Measurements from ENCODE around the gene VWA3B. TPM values are rescaled to one million over a fixed set of nuclear protein-coding genes. Genes with fewer than 3 reads are reported as not detected.
A peak's percentile ranks its signal among the peaks of the same experiment; 100 is the strongest.
"Not testable (repeated sequence)": the region's sequence is repeated elsewhere in the genome, so short reads cannot be mapped to it uniquely, and the experiment has no call there.

VWA3B gene
- total RNA-seq, 2 experiments from 2014 or later: not detected

DNA sequence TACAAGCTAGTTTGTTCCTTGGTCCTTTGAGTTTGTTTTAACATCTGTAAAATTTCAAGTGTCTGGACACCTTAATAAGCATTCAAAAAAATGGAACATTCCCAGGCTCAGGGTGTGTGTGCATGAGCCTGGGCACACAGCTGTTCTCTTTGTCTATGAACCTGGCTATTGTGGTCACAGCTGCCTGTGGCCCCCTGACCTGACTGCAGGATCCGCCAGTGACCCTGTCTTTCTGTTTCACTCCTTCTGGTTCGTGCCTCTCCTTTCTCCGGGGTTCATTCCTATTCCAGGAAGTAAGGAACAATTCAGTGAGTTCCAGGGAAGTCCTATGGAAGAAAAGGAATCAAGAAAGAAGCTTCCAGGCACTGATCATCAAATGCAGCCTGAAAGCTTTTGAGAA lies 35.6 kb downstream of the VWA3B start:
- CTCF ChIA-PET: no interaction called here
- intact Hi-C loops (cut with micrococcal nuclease): no loop called here
- no peak for DNase-seq
- Mint-ChIP-seq H3K4me1 (ENCODE audit: low read depth) (peaks cover 3% of the 10 kb centered on the region), H3K4me3 (no peak overlapping the region), H3K27ac (no peak overlapping the region), H3K27me3 (peaks cover 2% of the 10 kb centered on the region), H3K36me3 (no peaks in the 10 kb centered on the region), H3K9me3 (no peaks in the 10 kb centered on the region)
- POLR2A ChIA-PET: no interaction called here

DNA sequence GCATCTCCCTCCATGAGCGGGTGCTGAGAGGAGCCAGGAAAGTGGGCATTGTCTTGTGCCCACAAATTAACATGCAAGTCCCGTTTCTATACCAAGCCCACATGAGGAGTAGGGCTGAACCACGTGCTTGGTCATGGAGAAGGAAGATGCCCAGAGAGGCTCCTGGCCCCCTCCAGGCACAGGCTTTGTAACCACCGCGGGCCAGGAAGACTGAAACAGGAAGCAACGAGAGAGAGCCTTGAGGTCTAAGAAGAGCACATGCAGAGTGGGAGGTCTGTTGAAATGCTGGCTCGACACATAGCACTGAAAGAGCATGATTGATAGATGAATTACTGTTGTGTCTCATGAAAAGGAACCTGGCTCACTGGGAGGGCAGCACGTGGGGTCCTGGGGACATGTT lies 36.3 kb downstream of the VWA3B start:
- ChIA-PET POLR2A (no interaction called here), CTCF (no interaction called here)
- Mint-ChIP-seq H3K36me3 (no peaks in the 10 kb centered on the region), H3K27ac (no peak overlapping the region), H3K9me3 (no peaks in the 10 kb centered on the region), H3K27me3 (peaks cover 2% of the 10 kb centered on the region), H3K4me3 (no peak overlapping the region), H3K4me1 (ENCODE audit: low read depth) (peaks cover 3% of the 10 kb centered on the region)
- DNase-seq: no peak
- intact Hi-C loops (cut with micrococcal nuclease): no loop called here

- Mint-ChIP-seq H3K4me3 (no peak overlapping the region), H3K4me1 (ENCODE audit: low read depth) (peaks cover 3% of the 10 kb centered on the region), H3K9me3 (no peaks in the 10 kb centered on the region), H3K27ac (no peak overlapping the region), H3K36me3 (no peaks in the 10 kb centered on the region), H3K27me3 (no peaks in the 10 kb centered on the region)
- ChIA-PET POLR2A (no interaction called here), CTCF (no interaction called here)
- intact Hi-C loops (cut with micrococcal nuclease): no loop called here
- no peak for DNase-seq
Measured at GRCh38 chr2:98126061-98126460, 39.1 kb downstream of the VWA3B start.

GRCh38 chr2:98127229-98127989 lies 40.4 kb downstream of the VWA3B start:
- H3K27me3 Mint-ChIP-seq: no peaks in the 10 kb centered on the region
- H3K36me3 Mint-ChIP-seq: no peaks in the 10 kb centered on the region
- H3K27ac Mint-ChIP-seq: no peak overlapping the region
- no peak for DNase-seq
- peaks cover 3% of the 10 kb centered on the region for H3K4me1 Mint-ChIP-seq (ENCODE audit: low read depth)
- no peak overlapping the region for H3K4me3 Mint-ChIP-seq
- intact Hi-C loops (cut with micrococcal nuclease): no loop called here
- no peaks in the 10 kb centered on the region for H3K9me3 Mint-ChIP-seq
- ChIA-PET CTCF (no interaction called here), POLR2A (no interaction called here)

DNA sequence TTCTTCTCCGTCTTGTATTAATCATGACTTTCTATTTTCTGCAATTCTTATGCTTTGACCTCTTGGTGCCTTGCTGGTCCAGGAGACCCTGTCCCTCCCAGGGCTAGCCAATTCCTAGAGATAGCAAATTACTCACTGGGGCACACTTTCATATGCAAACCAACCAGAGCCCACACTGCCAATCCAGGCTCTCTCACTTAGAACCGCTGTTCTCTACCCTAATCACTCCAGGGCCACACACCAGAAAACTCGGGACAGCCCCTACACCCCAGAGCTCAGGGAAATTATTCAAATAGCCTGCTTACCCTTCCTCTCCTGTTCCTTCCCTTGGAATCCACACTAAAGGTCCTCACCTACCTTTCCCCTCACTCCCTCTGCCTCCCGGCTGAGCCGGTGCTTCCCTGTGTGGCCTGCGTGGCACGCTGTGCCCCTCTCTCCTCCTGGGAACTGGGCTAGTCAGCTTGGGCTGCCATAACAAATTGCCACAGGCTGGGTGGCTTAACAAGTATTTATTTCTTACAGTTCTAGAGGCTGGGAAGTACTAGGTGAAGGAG lies 41.7 kb downstream of the VWA3B start:
- Mint-ChIP-seq H3K9me3 (no peaks in the 10 kb centered on the region), H3K27ac (no peak overlapping the region), H3K36me3 (no peaks in the 10 kb centered on the region), H3K4me1 (ENCODE audit: low read depth) (peaks cover 4% of the 10 kb centered on the region), H3K27me3 (peaks cover 4% of the 10 kb centered on the region), H3K4me3 (no peak overlapping the region)
- CTCF ChIA-PET: no interaction called here
- DNase-seq: no peak
- intact Hi-C loops (cut with micrococcal nuclease): no loop called here
- POLR2A ChIA-PET: no interaction called here

DNA sequence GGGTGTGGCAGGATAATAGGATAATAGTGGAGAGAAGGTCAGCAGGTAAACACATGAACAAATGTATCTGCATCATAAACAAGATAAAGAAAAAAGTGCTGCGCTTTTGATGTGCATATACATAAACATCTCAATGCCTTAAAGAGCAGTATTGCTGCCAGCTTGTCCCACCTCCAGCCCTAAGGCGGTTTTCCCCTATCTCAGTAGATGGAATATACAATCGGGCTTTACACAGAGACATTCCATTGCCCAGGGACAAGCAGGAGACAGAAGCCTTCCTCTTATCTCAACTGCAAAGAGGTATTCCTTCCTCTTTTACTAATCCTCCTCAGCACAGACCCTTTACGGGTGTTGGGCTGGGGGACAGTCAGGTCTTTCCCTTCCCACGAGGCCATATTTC lies 43.1 kb downstream of the VWA3B start:
- H3K4me3 Mint-ChIP-seq; H3K27me3 Mint-ChIP-seq; H3K9me3 Mint-ChIP-seq; CTCF ChIA-PET; POLR2A ChIA-PET; H3K27ac Mint-ChIP-seq; DNase-seq; intact Hi-C loops (cut with micrococcal nuclease); H3K36me3 Mint-ChIP-seq: not testable (repeated sequence)
- H3K4me1 Mint-ChIP-seq (ENCODE audit: low read depth): peaks cover 18% of the 10 kb centered on the region

DNA sequence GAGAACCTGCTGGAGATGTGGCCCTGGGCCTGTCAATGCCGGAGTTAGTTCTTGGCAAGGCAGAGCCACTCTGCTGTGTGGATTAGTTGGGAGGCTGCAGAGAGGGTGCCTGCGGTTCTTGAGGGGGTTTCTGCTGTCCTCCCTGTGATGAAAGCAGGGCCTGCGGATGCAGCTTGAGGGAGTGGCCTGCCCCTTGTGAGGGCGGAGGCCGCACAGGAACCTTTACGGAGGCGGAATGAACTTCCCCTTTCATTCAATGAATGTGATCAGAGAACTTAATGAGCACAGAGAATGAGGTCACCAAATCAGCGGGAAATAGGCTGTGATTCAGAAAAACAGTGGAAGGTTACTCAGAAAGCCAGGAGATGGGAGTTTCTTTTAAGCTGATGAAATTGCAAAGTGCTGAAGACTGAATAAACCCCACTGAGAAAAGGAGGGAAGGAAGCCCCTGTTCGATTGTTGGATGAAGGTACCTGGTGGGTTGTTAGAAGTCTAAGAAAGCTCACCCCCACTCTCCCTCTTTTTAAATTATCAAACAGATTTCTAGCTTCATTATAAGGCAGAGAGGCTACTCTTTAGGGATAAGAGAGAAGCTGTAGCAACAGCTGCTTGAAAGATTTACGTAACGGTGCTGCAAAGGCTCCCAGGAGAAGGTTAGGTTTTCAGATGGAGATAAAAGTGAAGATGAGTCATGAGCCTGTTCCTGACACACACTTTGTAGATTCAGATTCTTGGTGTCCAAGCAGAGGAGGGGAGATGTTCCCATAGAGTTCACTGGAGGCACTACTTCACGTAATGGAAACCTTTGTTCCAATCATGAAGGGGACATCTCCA lies 47.4 kb downstream of the VWA3B start:
- Mint-ChIP-seq H3K27me3 (peaks cover 9% of the 10 kb centered on the region), H3K4me1 (ENCODE audit: low read depth) (peaks cover 30% of the 10 kb centered on the region), H3K27ac (peak overlapping the region; percentile 65), H3K4me3 (peak overlapping the region; percentile 9), H3K9me3 (no peaks in the 10 kb centered on the region), H3K36me3 (no peaks in the 10 kb centered on the region)
- intact Hi-C loops (cut with micrococcal nuclease): loop anchor here (2.0 kb wide), 1 partner anchor 122 kb away; no protein-coding TSS in a partner anchor
- POLR2A ChIA-PET: interaction anchor here (0.6 to 1.2 kb wide), 2 partner anchors 121 to 702 kb away, joined by 3 to 6 read pairs; no protein-coding TSS in a partner anchor
- CTCF ChIA-PET: no interaction called here
- DNase-seq: peak; percentile 85

GRCh38 chr2:98137196-98137595 lies 50.2 kb downstream of the VWA3B start:
- H3K27ac Mint-ChIP-seq: no peak overlapping the region
- H3K4me1 Mint-ChIP-seq (ENCODE audit: low read depth): peaks cover 30% of the 10 kb centered on the region
- H3K9me3 Mint-ChIP-seq: no peaks in the 10 kb centered on the region
- no peak overlapping the region for H3K4me3 Mint-ChIP-seq
- ChIA-PET POLR2A (no interaction called here), CTCF (no interaction called here)
- no peak for DNase-seq
- H3K36me3 Mint-ChIP-seq: no peaks in the 10 kb centered on the region
- H3K27me3 Mint-ChIP-seq: peaks cover 13% of the 10 kb centered on the region
- intact Hi-C loops (cut with micrococcal nuclease): no loop called here

- H3K9me3 Mint-ChIP-seq; H3K27ac Mint-ChIP-seq; H3K4me3 Mint-ChIP-seq; POLR2A ChIA-PET; CTCF ChIA-PET; H3K36me3 Mint-ChIP-seq; DNase-seq; intact Hi-C loops (cut with micrococcal nuclease); H3K27me3 Mint-ChIP-seq: not testable (repeated sequence)
- peaks cover 22% of the 10 kb centered on the region for H3K4me1 Mint-ChIP-seq (ENCODE audit: low read depth)
Measured at GRCh38 chr2:98138978-98139377, 52.0 kb downstream of the VWA3B start.

DNA sequence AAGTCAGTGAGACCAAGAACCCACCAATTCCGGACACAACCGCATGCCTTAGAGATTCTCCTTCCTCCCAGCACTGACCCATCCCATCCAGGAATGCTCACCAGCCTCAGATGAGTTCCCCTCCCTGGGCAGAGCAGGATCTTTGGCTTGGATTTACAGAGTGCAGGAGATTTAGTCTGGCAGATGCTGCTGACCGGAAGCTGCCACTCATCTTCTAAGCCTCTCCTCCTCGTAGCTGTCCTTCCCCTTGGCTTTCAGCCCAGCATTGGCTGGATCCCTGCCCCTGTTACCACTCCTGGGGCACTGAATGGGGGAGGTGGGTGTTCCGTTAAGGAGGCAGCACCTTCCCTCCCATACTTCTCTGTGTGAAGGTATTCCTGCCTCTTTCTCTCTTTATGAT lies 53.2 kb downstream of the VWA3B start:
- CTCF ChIA-PET: no interaction called here
- H3K27me3 Mint-ChIP-seq: peaks cover 8% of the 10 kb centered on the region
- no peaks in the 10 kb centered on the region for H3K36me3 Mint-ChIP-seq
- H3K4me3 Mint-ChIP-seq: no peak overlapping the region
- intact Hi-C loops (cut with micrococcal nuclease): no loop called here
- no peak overlapping the region for H3K27ac Mint-ChIP-seq
- no peak for DNase-seq
- no peaks in the 10 kb centered on the region for H3K9me3 Mint-ChIP-seq
- peaks cover 12% of the 10 kb centered on the region for H3K4me1 Mint-ChIP-seq (ENCODE audit: low read depth)
- POLR2A ChIA-PET: no interaction called here

GRCh38 chr2:98142106-98142791 lies 55.3 kb downstream of the VWA3B start:
- Mint-ChIP-seq H3K4me3 (no peak overlapping the region), H3K27me3 (peaks cover 4% of the 10 kb centered on the region), H3K27ac (no peak overlapping the region), H3K9me3 (no peaks in the 10 kb centered on the region), H3K4me1 (ENCODE audit: low read depth) (no peaks in the 10 kb centered on the region), H3K36me3 (no peaks in the 10 kb centered on the region)
- ChIA-PET POLR2A (no interaction called here), CTCF (no interaction called here)
- no peak for DNase-seq
- intact Hi-C loops (cut with micrococcal nuclease): no loop called here

DNA sequence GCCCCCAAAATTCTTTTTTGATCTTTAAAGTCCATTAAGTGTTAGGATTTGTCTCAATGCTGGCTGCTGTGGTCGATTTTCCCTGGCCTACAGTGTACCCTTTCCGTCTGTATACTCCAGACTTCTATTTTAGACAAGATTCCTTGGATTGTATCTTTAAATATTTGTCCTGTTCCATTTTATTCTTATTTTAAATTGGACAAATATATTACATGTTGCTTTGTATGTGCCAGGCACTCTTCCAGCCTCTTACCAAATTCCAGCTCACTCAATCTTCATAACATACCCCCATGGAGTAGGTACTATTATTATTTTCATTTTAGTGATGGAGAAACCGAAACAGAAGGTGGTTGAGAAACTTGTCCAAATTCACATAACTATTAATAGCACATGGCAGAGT lies 58.1 kb downstream of the VWA3B start:
- peaks cover 4% of the 10 kb centered on the region for H3K4me1 Mint-ChIP-seq (ENCODE audit: low read depth)
- POLR2A ChIA-PET: no interaction called here
- intact Hi-C loops (cut with micrococcal nuclease): no loop called here
- peaks cover 9% of the 10 kb centered on the region for H3K27me3 Mint-ChIP-seq
- no peak overlapping the region for H3K27ac Mint-ChIP-seq
- no peak for DNase-seq
- CTCF ChIA-PET: no interaction called here
- no peaks in the 10 kb centered on the region for H3K36me3 Mint-ChIP-seq
- no peaks in the 10 kb centered on the region for H3K9me3 Mint-ChIP-seq
- no peak overlapping the region for H3K4me3 Mint-ChIP-seq

All from activated CD4-positive, alpha-beta memory T cell treated with anti-CD3 and anti-CD28 coated beads for 36 hours (primary cell).